ENCODE data around the gene FARS2. TPM values are rescaled to one million over a fixed set of nuclear protein-coding genes. Genes with fewer than 3 reads are reported as not detected.

Gene FARS2
- polyA plus RNA-seq, 1 of the 3 experiments (the other 2 are of a cell fraction), result 12.5 TPM

DNA sequence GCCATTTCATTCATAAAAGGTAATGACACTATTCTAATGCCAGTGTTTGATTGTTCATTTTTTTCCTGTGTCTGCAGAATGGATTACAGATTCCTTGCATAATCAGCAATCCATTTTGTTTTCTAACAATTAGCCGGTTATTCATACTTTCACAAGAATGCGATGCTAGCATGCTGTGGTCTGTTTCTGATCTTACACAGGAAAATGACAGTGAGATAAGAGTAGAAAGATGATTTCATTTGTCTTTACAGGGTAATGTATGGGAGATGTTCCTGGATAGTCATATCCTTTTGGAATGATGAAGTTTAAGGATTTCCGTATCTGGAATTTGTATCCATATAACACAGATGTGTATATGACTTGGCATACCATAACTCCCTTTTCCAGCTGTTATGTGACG lies 207.3 kb downstream of the FARS2 start:
- WGBS (ENCODE audit: low lambda C conversion rate), result 32% methylated on average over 4 of the region's 4 CpGs
- TF ChIP-seq, protein P1, sequence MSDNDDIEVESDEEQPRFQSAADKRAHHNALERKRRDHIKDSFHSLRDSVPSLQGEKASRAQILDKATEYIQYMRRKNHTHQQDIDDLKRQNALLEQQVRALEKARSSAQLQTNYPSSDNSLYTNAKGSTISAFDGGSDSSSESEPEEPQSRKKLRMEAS (IDR thresholded peaks at IDR 0.05; ENCODE audit: low read depth), result no peak
- TF ChIP-seq RXRA (IDR thresholded peaks at IDR 0.05; ENCODE audit: borderline replicate concordance, low read depth), result no peak
- TF ChIP-seq, protein P2, sequence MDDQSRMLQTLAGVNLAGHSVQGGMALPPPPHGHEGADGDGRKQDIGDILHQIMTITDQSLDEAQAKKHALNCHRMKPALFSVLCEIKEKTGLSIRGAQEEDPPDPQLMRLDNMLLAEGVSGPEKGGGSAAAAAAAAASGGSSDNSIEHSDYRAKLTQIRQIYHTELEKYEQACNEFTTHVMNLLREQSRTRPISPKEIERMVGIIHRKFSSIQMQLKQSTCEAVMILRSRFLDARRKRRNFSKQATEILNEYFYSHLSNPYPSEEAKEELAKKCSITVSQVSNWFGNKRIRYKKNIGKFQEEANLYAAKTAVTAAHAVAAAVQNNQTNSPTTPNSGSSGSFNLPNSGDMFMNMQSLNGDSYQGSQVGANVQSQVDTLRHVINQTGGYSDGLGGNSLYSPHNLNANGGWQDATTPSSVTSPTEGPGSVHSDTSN (IDR thresholded peaks at IDR 0.05), result peak; percentile 71
- TF ChIP-seq CHD2 (IDR thresholded peaks at IDR 0.05; ENCODE audit: low read length, partially characterized antibody), result no peak
- TF ChIP-seq, protein P3, sequence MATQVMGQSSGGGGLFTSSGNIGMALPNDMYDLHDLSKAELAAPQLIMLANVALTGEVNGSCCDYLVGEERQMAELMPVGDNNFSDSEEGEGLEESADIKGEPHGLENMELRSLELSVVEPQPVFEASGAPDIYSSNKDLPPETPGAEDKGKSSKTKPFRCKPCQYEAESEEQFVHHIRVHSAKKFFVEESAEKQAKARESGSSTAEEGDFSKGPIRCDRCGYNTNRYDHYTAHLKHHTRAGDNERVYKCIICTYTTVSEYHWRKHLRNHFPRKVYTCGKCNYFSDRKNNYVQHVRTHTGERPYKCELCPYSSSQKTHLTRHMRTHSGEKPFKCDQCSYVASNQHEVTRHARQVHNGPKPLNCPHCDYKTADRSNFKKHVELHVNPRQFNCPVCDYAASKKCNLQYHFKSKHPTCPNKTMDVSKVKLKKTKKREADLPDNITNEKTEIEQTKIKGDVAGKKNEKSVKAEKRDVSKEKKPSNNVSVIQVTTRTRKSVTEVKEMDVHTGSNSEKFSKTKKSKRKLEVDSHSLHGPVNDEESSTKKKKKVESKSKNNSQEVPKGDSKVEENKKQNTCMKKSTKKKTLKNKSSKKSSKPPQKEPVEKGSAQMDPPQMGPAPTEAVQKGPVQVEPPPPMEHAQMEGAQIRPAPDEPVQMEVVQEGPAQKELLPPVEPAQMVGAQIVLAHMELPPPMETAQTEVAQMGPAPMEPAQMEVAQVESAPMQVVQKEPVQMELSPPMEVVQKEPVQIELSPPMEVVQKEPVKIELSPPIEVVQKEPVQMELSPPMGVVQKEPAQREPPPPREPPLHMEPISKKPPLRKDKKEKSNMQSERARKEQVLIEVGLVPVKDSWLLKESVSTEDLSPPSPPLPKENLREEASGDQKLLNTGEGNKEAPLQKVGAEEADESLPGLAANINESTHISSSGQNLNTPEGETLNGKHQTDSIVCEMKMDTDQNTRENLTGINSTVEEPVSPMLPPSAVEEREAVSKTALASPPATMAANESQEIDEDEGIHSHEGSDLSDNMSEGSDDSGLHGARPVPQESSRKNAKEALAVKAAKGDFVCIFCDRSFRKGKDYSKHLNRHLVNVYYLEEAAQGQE (IDR thresholded peaks at IDR 0.05; ENCODE audit: low read depth, low read length), result no peak
- TF ChIP-seq, protein P4, sequence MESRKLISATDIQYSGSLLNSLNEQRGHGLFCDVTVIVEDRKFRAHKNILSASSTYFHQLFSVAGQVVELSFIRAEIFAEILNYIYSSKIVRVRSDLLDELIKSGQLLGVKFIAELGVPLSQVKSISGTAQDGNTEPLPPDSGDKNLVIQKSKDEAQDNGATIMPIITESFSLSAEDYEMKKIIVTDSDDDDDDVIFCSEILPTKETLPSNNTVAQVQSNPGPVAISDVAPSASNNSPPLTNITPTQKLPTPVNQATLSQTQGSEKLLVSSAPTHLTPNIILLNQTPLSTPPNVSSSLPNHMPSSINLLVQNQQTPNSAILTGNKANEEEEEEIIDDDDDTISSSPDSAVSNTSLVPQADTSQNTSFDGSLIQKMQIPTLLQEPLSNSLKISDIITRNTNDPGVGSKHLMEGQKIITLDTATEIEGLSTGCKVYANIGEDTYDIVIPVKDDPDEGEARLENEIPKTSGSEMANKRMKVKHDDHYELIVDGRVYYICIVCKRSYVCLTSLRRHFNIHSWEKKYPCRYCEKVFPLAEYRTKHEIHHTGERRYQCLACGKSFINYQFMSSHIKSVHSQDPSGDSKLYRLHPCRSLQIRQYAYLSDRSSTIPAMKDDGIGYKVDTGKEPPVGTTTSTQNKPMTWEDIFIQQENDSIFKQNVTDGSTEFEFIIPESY (IDR thresholded peaks at IDR 0.05; ENCODE audit: borderline replicate concordance, low read depth), result no peak
- TF ChIP-seq TEAD4 (IDR thresholded peaks at IDR 0.05; ENCODE audit: borderline replicate concordance, insufficient read depth), result peak; percentile 65; the same call in 1 of the 2 replicates
- TF ChIP-seq, protein P5, sequence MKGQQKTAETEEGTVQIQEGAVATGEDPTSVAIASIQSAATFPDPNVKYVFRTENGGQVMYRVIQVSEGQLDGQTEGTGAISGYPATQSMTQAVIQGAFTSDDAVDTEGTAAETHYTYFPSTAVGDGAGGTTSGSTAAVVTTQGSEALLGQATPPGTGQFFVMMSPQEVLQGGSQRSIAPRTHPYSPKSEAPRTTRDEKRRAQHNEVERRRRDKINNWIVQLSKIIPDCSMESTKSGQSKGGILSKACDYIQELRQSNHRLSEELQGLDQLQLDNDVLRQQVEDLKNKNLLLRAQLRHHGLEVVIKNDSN (IDR thresholded peaks at IDR 0.05; ENCODE audit: borderline replicate concordance, low read depth), result no peak
- TF ChIP-seq SIN3A (IDR thresholded peaks at IDR 0.05; ENCODE audit: borderline replicate concordance, low read depth, low read length), result no peak
- no peak for TF ChIP-seq NRF1 (IDR thresholded peaks at IDR 0.05; ENCODE audit: low read depth, low read length)
- no peak for TF ChIP-seq YY1 (IDR thresholded peaks at IDR 0.05; ENCODE audit: low read depth)
- peak; percentile 55 for TF ChIP-seq JUND (IDR thresholded peaks at IDR 0.05)
- TF ChIP-seq FOXM1 (IDR thresholded peaks at IDR 0.05; ENCODE audit: low read depth), result 0 out of 2 replicates have a peak, but pooled peaks have one; percentile 31
- TF ChIP-seq NFIC (IDR thresholded peaks at IDR 0.05; ENCODE audit: borderline replicate concordance), result no peak
- TF ChIP-seq EP300 (IDR thresholded peaks at IDR 0.05; ENCODE audit: borderline replicate concordance in 1 of 2, low read depth in 1 of 2, low read length in 1 of 2), result peak in 1 of 2 experiments; percentile 83; a peak in 2 of 4 replicates
- no peak for TF ChIP-seq MXI1 (IDR thresholded peaks at IDR 0.05; ENCODE audit: low read depth, low read length)
- TF ChIP-seq TCF12 (IDR thresholded peaks at IDR 0.05), result peak; percentile 91
- TF ChIP-seq MEF2A (IDR thresholded peaks at IDR 0.05; ENCODE audit: borderline replicate concordance, low read depth), result peak; percentile 32; the same call in 1 of the 2 replicates
- TF ChIP-seq, protein P6, sequence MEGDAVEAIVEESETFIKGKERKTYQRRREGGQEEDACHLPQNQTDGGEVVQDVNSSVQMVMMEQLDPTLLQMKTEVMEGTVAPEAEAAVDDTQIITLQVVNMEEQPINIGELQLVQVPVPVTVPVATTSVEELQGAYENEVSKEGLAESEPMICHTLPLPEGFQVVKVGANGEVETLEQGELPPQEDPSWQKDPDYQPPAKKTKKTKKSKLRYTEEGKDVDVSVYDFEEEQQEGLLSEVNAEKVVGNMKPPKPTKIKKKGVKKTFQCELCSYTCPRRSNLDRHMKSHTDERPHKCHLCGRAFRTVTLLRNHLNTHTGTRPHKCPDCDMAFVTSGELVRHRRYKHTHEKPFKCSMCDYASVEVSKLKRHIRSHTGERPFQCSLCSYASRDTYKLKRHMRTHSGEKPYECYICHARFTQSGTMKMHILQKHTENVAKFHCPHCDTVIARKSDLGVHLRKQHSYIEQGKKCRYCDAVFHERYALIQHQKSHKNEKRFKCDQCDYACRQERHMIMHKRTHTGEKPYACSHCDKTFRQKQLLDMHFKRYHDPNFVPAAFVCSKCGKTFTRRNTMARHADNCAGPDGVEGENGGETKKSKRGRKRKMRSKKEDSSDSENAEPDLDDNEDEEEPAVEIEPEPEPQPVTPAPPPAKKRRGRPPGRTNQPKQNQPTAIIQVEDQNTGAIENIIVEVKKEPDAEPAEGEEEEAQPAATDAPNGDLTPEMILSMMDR (IDR thresholded peaks at IDR 0.05), result no peak
- no peak for TF ChIP-seq GATA2 (CRISPR knock-in tag; IDR thresholded peaks at IDR 0.05)
- TF ChIP-seq FOSL2 (IDR thresholded peaks at IDR 0.05; ENCODE audit: borderline replicate concordance, low read depth), result peak; percentile 28; the same call in 1 of the 2 replicates
- no peak overlapping the region for H3K9ac ChIP-seq
- H3K9me3 ChIP-seq, result no peaks in the 10 kb centered on the region
- peak overlapping the region; percentile 0 to 28; a peak in 3 of 4 replicates for H3K27ac ChIP-seq (ENCODE audit: low read depth in 2 of 2, low read length in 1 of 2)
- H3K9me2 ChIP-seq, result no peaks in the 10 kb centered on the region
- peaks cover 22 to 41% of the 10 kb centered on the region in 2 experiments; a peak in 3 of 4 replicates for H3K4me1 ChIP-seq (ENCODE audit: control insufficient read depth in 1 of 2, insufficient read depth in 2 of 2, low read depth in 1 of 2, low read length in 1 of 2)
- H3K79me2 ChIP-seq (ENCODE audit: insufficient read depth), result no peaks in the 10 kb centered on the region
- no peak overlapping the region for H3K4me2 ChIP-seq
- ChIA-PET CTCF (interaction anchor here (0.6 to 3.5 kb wide), 3 partner anchors 325 to 589 kb away, joined by 3 to 16 read pairs (median 4); no protein-coding TSS in a partner anchor), POLR2A (no interaction called here)
- no peaks in the 10 kb centered on the region for H3K27me3 ChIP-seq (ENCODE audit: insufficient read depth)
- H3K4me3 ChIP-seq (ENCODE audit: low read depth in 2 of 2, low read length in 1 of 2), result no peak overlapping the region
- DNase-seq, result no peak
- no peaks in the 10 kb centered on the region for H3K36me3 ChIP-seq (replicated peaks in 1 of 2; ENCODE audit: control insufficient read depth in 1 of 2, insufficient read depth in 2 of 2, low read length in 1 of 2)
- no peaks in the 10 kb centered on the region for H4K20me1 ChIP-seq (ENCODE audit: insufficient read depth)
- H3F3A ChIP-seq (replicated peaks; ENCODE audit: insufficient read depth), result peaks cover 5% of the 10 kb centered on the region
- H2AFZ ChIP-seq (ENCODE audit: low read depth), result no peak overlapping the region
